ENCODE data around the gene SPEM1. TPM values are rescaled to one million over a fixed set of nuclear protein-coding genes. Genes with fewer than 3 reads are reported as not detected.
A peak's percentile ranks its signal among the peaks of the same experiment; 100 is the strongest.

SPEM1 gene
- total RNA-seq, 1 donor from 2014 or later = not detected

DNA sequence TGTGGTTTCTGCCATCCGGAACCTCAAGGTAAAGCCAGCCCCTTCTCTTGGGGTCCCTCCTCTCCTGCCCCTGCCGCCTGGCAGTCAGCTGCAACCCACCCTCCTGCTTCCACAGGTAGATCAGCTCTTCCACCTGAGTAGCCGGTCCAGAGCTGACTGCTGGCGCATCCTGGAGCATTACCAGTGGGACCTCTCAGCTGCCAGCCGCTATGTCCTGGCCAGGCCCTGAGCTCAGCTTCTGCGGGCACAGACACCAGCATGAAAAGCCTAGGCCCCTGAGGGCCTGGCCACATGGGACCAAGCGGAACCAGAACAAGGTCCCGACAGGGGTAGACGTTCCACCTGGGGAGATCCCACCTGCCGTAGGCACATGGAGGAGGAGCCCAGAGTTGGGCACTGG is 31.3 kb upstream of the SPEM1 start:
- no peak for DNase-seq (ENCODE audit: low read depth)
- no peak overlapping the region for H3K4me3 ChIP-seq (ENCODE audit: low read depth, low read length)
- peaks cover 1% of the 10 kb centered on the region for H3K36me3 ChIP-seq (ENCODE audit: control insufficient read depth, insufficient read depth, low read length)
- no peaks in the 10 kb centered on the region for H3K27me3 ChIP-seq (ENCODE audit: control insufficient read depth, insufficient read depth, low read length)
- TF ChIP-seq, protein P1, sequence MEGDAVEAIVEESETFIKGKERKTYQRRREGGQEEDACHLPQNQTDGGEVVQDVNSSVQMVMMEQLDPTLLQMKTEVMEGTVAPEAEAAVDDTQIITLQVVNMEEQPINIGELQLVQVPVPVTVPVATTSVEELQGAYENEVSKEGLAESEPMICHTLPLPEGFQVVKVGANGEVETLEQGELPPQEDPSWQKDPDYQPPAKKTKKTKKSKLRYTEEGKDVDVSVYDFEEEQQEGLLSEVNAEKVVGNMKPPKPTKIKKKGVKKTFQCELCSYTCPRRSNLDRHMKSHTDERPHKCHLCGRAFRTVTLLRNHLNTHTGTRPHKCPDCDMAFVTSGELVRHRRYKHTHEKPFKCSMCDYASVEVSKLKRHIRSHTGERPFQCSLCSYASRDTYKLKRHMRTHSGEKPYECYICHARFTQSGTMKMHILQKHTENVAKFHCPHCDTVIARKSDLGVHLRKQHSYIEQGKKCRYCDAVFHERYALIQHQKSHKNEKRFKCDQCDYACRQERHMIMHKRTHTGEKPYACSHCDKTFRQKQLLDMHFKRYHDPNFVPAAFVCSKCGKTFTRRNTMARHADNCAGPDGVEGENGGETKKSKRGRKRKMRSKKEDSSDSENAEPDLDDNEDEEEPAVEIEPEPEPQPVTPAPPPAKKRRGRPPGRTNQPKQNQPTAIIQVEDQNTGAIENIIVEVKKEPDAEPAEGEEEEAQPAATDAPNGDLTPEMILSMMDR (IDR thresholded peaks at IDR 0.05; ENCODE audit: insufficient read depth, low read length, poor library complexity, severe bottlenecking) = no peak

DNA sequence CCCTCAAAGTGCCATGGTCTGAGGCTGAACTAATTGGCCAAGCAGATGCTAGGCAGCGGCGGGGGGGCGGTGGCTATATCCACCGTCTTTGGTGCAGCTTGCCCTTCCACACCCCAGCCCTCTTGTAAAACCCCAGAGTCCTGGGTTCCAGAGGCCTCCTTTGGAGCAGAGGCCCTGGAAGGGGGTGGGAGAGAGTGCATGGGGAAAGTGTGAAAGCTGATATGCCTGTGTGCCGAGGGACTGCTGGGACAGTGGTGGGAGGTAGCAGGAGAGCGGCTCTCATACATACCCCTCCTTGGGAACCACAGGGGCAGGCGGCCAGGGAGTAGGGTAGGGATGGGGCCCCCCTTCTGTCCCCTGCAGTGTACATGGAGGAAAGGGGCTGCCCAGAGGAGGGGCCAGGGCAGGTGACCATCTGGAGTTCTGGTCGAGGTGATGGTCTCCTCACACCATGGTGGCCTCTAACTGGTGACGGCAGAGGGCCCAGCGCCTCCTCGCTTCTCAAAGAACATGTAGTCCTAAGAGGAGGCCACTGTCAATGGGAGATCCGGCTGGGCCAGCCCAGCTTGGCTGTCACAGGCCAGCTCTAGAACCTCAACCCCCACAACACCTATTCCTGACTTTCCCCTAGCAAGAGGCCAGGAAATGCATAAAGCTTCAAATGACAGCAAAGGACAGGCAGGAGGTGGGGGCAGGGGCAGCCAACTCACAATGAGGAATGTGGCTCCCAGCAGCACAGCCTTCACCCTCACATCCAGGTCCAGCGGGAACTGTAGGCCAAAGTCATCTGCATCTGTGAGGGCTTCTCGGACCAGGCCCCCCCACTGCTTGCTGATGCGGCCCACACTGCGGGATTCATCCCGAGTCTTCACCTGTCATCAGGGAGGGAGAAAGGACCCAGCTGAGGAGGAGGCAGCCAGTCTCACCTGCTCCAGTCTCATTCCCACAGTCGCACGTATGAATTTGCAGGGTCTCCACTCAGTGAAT is 29.9 kb upstream of the SPEM1 start:
- no peaks in the 10 kb centered on the region for H3K27me3 ChIP-seq (ENCODE audit: control insufficient read depth, insufficient read depth, low read length)
- no peak for DNase-seq (ENCODE audit: low read depth)
- H3K36me3 ChIP-seq (ENCODE audit: control insufficient read depth, insufficient read depth, low read length) = peaks cover 1% of the 10 kb centered on the region
- no peak overlapping the region for H3K4me3 ChIP-seq (ENCODE audit: low read depth, low read length)
- TF ChIP-seq, protein P1 (IDR thresholded peaks at IDR 0.05; ENCODE audit: insufficient read depth, low read length, poor library complexity, severe bottlenecking) = no peak

- Histone ChIP-seq H3K27me3 (ENCODE audit: control insufficient read depth, insufficient read depth, low read length) (no peaks in the 10 kb centered on the region), H3K36me3 (ENCODE audit: control insufficient read depth, insufficient read depth, low read length) (peaks cover 1% of the 10 kb centered on the region), H3K4me3 (ENCODE audit: low read depth, low read length) (no peak overlapping the region)
- DNase-seq (ENCODE audit: low read depth) = no peak
- TF ChIP-seq, protein P1 (IDR thresholded peaks at IDR 0.05; ENCODE audit: insufficient read depth, low read length, poor library complexity, severe bottlenecking) = no peak
Measured at GRCh38 chr17:7391307-7391706, 28.8 kb upstream of the SPEM1 start.

- Histone ChIP-seq H3K4me3 (ENCODE audit: low read depth, low read length) (peak overlapping the region; percentile 57), H3K27me3 (ENCODE audit: control insufficient read depth, insufficient read depth, low read length) (no peaks in the 10 kb centered on the region), H3K36me3 (ENCODE audit: control insufficient read depth, insufficient read depth, low read length) (peaks cover 1% of the 10 kb centered on the region)
- TF ChIP-seq, protein P1 (IDR thresholded peaks at IDR 0.05; ENCODE audit: insufficient read depth, low read length, poor library complexity, severe bottlenecking) = no peak
- DNase-seq (ENCODE audit: low read depth) = no peak
Measured at GRCh38 chr17:7392696-7393612, 27.2 kb upstream of the SPEM1 start.

DNA sequence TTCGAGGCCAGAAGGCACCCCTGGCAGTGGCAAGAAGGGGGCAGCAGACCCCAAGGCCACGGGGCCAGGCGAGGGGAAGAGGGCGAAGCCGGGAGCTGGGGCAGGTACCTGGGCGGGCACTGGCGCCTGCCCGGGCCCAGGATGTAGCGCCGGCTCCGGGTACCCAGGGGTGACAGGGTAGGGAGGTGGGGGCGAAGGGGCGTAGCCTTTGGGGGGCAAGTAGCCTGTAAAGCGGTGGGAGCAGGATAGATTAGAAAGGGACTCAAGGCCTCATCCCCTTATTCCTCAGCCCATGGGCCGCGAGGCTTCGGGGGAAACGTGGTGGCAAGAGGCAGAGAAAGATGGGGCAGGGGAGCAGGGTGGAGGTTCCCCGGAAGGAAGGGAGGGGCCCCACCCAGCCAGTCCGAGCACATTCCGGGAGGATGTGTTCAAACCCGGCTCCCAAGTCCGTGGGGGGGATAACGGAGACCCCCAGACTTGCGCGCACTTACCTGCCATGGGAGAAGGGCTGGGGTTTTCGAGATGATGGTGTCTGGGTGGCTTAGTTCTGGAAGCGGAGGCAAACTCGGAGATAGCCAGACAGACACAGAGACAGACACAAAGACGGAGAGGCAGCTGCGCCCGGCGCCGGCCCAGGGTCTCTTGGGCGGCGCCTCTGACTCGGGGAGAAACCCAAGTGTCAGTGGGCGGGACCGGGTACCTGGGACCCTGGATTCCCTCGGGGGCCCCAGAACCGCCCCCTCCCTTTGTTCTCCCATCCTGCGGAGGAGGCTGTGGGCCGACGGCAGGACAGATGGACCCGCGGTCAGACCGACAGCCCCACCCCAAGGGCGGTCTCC is 26.3 kb upstream of the SPEM1 start:
- Histone ChIP-seq H3K4me3 (ENCODE audit: low read depth, low read length) (peak overlapping the region; percentile 57), H3K27me3 (ENCODE audit: control insufficient read depth, insufficient read depth, low read length) (no peaks in the 10 kb centered on the region), H3K36me3 (ENCODE audit: control insufficient read depth, insufficient read depth, low read length) (peaks cover 1% of the 10 kb centered on the region)
- TF ChIP-seq, protein P1 (IDR thresholded peaks at IDR 0.05; ENCODE audit: insufficient read depth, low read length, poor library complexity, severe bottlenecking) = peak; percentile 36
- DNase-seq (ENCODE audit: low read depth) = no peak

All from kidney epithelial cell (primary cell).